HEK293T (cell line): ENCODE measurements around the gene PIR.

Experiments used
- CTCF ChIA-PET: fragments of 350-600 bp; formaldehyde crosslinking; extraction: SDS; loops from one replicate; lab custom pipeline; 2021; ENCODE audit warnings: antibody characterized with exemption, inconsistent platforms; lab: Yijun Ruan, JAX
- POLR2A ChIA-PET: fragments of 350-600 bp; formaldehyde crosslinking; extraction: SDS; loops from one replicate; lab custom pipeline; 2020; ENCODE audit warnings: antibody characterized with exemption, inconsistent platforms; lab: Yijun Ruan, JAX
- DNase-seq: peaks from one replicate; pipeline ENCODE4 v3.0.0; 2012; ENCODE audit warnings: mixed read lengths; ENCODE audit errors: extremely low spot score
- ARNT ChIP-seq: fragments of 450-650 bp; IDR thresholded peaks from 2 replicates; pipeline ENCODE4 v1.6.1; 2017; ENCODE audit warnings: mild to moderate bottlenecking
- BHLHE40 ChIP-seq: fragments of 450-650 bp; IDR thresholded peaks from 2 replicates; pipeline ENCODE4 v1.6.1; 2016; ENCODE audit warnings: mild to moderate bottlenecking, moderate library complexity, borderline replicate concordance
- CTBP1 ChIP-seq: fragments of 450-650 bp; IDR thresholded peaks from 2 replicates; pipeline ENCODE4 v1.6.1; 2016; ENCODE audit warnings: borderline replicate concordance
- ELF4 ChIP-seq: fragments of 450-650 bp; IDR thresholded peaks from 2 replicates; pipeline ENCODE4 v1.6.1; 2017; ENCODE audit warnings: antibody characterized with exemption
- FOXA1 ChIP-seq: fragments of 450-650 bp; IDR thresholded peaks from 2 replicates; pipeline ENCODE4 v1.6.1; 2016; ENCODE audit warnings: mild to moderate bottlenecking
- FOXK2 ChIP-seq: fragments of 450-650 bp; IDR thresholded peaks from 2 replicates; pipeline ENCODE4 v1.6.1; 2016; ENCODE audit warnings: mild to moderate bottlenecking
- FOXM1 ChIP-seq: fragments of 450-650 bp; IDR thresholded peaks from 2 replicates; pipeline ENCODE4 v1.6.1; 2017; ENCODE audit warnings: mild to moderate bottlenecking, borderline replicate concordance
- HDGF ChIP-seq: fragments of 450-650 bp; IDR thresholded peaks from 2 replicates; pipeline ENCODE4 v1.6.1; 2017; ENCODE audit warnings: antibody characterized with exemption, borderline replicate concordance
- L3MBTL2 ChIP-seq: fragments of 450-650 bp; conservative IDR thresholded peaks from 2 replicates; pipeline ENCODE4 v1.6.1; 2016; ENCODE audit warnings: mild to moderate bottlenecking
- LEF1 ChIP-seq: fragments of 450-650 bp; IDR thresholded peaks from 2 replicates; pipeline ENCODE4 v1.6.1; 2017; ENCODE audit warnings: mild to moderate bottlenecking, borderline replicate concordance
- NFRKB ChIP-seq: fragments of 450-650 bp; IDR thresholded peaks from 2 replicates; pipeline ENCODE4 v1.6.1; 2016; ENCODE audit warnings: mild to moderate bottlenecking, moderate library complexity
- SP1 ChIP-seq: fragments of 450-650 bp; IDR thresholded peaks from 2 replicates; pipeline ENCODE4 v1.6.1; 2017
- SUZ12 ChIP-seq: fragments of 450-650 bp; IDR thresholded peaks from 2 replicates; pipeline ENCODE4 v1.6.1; 2016; ENCODE audit warnings: mild to moderate bottlenecking
- TARDBP ChIP-seq: fragments of 450-650 bp; IDR thresholded peaks from 2 replicates; pipeline ENCODE4 v1.6.1; 2016
- ZNF384 ChIP-seq: fragments of 450-650 bp; IDR thresholded peaks from 2 replicates; pipeline ENCODE4 v1.6.1; 2016
- TF ChIP-seq, protein P1 (sequence below): fragments of 450-650 bp; IDR thresholded peaks from 2 replicates; pipeline ENCODE4 v1.6.1; 2016

PIR gene

DNA sequence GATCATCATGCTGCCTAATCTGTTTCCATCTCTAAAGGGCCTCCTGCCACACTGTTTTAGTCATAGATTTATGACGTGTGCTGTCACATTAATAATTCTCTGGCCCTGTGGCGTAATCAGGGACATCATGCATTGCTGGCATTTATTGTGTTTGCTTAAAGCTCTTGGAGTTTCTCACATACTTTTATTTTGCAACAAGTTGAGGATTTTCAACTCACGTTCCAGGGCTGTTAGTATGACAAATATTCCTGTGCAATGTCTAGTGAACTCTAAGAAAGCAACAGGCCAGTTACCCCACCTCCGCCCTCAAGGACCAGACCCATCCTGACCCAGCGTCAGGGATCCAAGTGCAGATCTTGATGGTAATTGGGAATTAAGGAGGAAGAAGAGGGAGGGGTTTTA lies 150.1 kb downstream of the PIR start:
- CTCF ChIA-PET: interaction anchor here (1.6 kb wide), 1 partner anchor 43 kb away, joined by 6 read pairs; no protein-coding TSS in a partner anchor
- TF ChIP-seq, protein P1, sequence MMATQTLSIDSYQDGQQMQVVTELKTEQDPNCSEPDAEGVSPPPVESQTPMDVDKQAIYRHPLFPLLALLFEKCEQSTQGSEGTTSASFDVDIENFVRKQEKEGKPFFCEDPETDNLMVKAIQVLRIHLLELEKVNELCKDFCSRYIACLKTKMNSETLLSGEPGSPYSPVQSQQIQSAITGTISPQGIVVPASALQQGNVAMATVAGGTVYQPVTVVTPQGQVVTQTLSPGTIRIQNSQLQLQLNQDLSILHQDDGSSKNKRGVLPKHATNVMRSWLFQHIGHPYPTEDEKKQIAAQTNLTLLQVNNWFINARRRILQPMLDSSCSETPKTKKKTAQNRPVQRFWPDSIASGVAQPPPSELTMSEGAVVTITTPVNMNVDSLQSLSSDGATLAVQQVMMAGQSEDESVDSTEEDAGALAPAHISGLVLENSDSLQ: peak; percentile 60
- no peak for TF ChIP-seq ARNT
- POLR2A ChIA-PET: no interaction called here
- DNase-seq: no peak

DNA sequence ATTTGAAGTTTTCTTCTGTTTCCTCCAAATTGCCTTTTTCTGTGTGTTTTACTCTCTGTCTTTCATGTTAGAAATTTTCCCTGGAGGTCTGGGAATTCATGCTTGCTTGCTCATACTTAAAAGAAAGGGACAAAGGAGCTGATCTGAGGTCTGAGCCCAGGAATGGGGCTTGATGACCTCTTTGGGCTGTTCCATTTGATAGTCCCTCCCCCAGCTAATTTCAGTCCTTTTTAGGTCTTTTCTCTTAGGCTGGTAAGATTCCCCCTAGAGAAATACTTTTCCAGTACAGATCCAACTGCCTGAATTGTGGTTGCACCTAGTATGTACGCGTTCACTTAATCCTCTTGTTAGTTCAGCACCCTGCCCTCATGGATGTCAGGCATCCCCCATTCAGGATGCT lies 152.3 kb downstream of the PIR start:
- ChIA-PET CTCF (no interaction called here), POLR2A (no interaction called here)
- TF ChIP-seq NFRKB (no peak), FOXA1 (no peak), HDGF (no peak), FOXM1 (no peak), ELF4 (no peak), ARNT (no peak), SP1 (no peak), CTBP1 (no peak), ZNF384 (no peak), LEF1 (no peak), L3MBTL2 (no peak)
- DNase-seq: no peak

DNA sequence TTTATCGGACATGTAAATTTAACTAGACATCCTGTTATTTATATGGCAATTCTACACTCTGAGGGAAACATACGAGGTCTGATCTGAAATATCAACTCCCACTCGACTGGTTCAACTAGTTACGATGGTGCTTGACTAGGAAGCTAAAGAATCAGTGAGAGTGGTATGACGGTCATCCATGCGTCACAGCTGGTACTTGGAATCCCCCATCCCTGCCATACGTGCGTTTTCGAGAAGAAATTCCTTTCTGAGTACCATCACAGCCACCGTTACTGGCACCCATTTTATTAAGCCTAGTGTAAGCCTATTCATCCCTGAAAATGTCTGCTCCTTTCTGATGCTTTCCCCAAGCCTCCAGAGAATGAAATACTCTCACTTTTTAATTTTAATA lies 157.1 kb downstream of the PIR start:
- no peak for DNase-seq
- POLR2A ChIA-PET: no interaction called here
- TF ChIP-seq SP1 (no peak), ZNF384 (no peak), FOXM1 (no peak), CTBP1 (no peak), BHLHE40 (no peak), TARDBP (no peak), FOXK2 (no peak), HDGF (no peak), LEF1 (no peak), NFRKB (no peak), SUZ12 (no peak), ARNT (no peak), L3MBTL2 (no peak)
- TF ChIP-seq, protein P1: no peak
- CTCF ChIA-PET: no interaction called here

DNA sequence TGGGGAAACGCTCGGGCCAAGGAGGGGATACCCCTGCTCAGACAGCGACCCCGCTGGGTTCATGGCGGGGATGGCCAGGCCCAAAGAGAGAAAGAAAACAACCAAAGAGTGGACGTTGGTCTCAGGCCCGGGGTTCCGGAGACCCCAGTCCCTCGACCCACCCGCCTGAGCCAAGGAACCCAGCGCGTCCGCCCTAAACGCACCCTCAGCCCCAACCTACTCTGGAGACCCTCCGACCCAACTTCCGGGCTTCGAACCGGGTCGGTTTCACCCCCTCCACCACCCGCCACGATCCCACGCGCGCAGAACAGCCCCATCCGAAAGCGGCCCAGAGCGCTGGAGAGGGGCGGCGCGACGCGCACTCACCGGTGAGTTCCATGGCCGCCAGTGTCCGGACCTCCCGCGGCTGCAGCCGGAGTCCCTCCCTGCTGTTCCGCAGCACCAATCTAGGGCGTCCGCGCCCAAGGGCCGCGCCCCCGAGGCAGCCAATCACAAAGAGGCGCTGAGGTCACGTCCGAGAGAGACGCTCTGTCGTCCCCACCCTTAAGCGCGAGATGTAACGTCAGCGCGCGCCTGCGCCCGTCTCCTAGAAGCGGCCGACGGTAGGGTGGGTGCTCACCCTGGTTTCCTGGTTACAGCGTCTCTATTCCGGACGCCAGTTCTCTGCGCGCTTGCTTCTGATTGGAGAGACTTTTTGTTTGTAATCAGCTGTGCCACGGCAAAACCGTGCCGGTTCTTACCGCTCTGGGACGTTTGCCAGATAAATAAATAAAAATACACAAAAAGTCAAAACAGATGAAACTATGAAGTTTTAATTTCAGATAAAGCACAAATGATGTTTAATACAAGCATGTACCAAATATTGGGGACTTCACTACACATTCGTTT lies 157.8 kb downstream of the PIR start, which contains the start of gene PIGA:
TSS of gene PIGA (minus strand) at position 389 of the 888 bp plus-strand sequence. CDS start 3,593 bp downstream, outside the sequence.
- DNase-seq: peak; percentile 88
- CTCF ChIA-PET: no interaction called here
- TF ChIP-seq, protein P1: peak; percentile 59
- TF ChIP-seq L3MBTL2 (peak; percentile 4; the same call in 1 of the 2 replicates), SUZ12 (no peak)
- POLR2A ChIA-PET: interaction anchor here (0.9 kb wide), 1 partner anchor 123 kb away, joined by 3 read pairs; no protein-coding TSS in a partner anchor
